GM12878 (cell line): ENCODE data around the gene SLC51A. TPM values are rescaled to one million over a fixed set of nuclear protein-coding genes. Genes with fewer than 3 reads are reported as not detected.
A peak's percentile ranks its signal among the peaks of the same experiment; 100 is the strongest.

Experiments used
- ATAC-seq: fragments of 200-7000 bp; cut with Tn5 transposase; 3 replicates; pipeline ENCODE4 v1.9.1; 2020; ENCODE audit warnings: mild to moderate bottlenecking, moderate library complexity
- BruUV-seq: library from RNA; stranded (reverse); fragments of 400-500 nt; replicated peaks from 2 replicates; lab custom pipeline; 2021; lab: Mats Ljungman, UMichigan
- CTCF ChIA-PET: fragments of 300-600 bp; sonication (Branson Sonifier 250); formaldehyde crosslinking; extraction: SDS; loops from one replicate; lab custom pipeline; 2021; ENCODE audit warnings: inconsistent platforms; lab: Yijun Ruan, JAX
- POLR2A ChIA-PET: fragments of 350-600 bp; formaldehyde crosslinking; extraction: SDS; loops from one replicate; lab custom pipeline; 2021; ENCODE audit warnings: inconsistent platforms; lab: Charles Lee
- RAD21 ChIA-PET: fragments of 300-600 bp; sonication (Branson Sonifier 250); formaldehyde crosslinking; loops from one replicate; lab custom pipeline; 2023; ENCODE audit warnings: antibody characterized with exemption; ENCODE audit not compliant: unreplicated experiment; lab: Charles Lee
- SMC1A ChIA-PET: fragments of 300-600 bp; sonication (Branson Sonifier 250); formaldehyde crosslinking; loops from one replicate; lab custom pipeline; 2023; ENCODE audit not compliant: unreplicated experiment, uncharacterized antibody; lab: Charles Lee
- DNase-seq: peaks from one replicate; pipeline ENCODE4 v3.0.0-alpha.2; 2011; ENCODE audit warnings: low read depth, low spot score
- FAIRE-seq: peaks from 3 replicates; lab custom pipeline; 2011; peaks lifted over from hg19 to GRCh38; lab: Jason Lieb, UNC
- H2AFZ ChIP-seq: 2 replicates; pipeline ENCODE4 v1.6.0; 2011; ENCODE audit warnings: low read depth, low read length, control low read depth; ENCODE audit not compliant: control insufficient read depth
- H3K27ac ChIP-seq: 2 replicates; pipeline ENCODE4 v1.5.1; 2011; ENCODE audit warnings: control low read depth; ENCODE audit not compliant: control insufficient read depth, insufficient read depth
- H3K27me3 ChIP-seq, 2 experiments: replicated peaks in 1 of 2; 2 replicates each; pipeline versions ENCODE4 v1.6.0 to v1.6.1; 2011; ENCODE audit warnings: low read length in 1 of 2; ENCODE audit not compliant: control insufficient read depth in 2 of 2, insufficient read depth in 2 of 2
- H3K36me3 ChIP-seq, 2 experiments: 2 replicates each; pipeline ENCODE4 v1.5.1; 2011; ENCODE audit warnings: low read length in 1 of 2; ENCODE audit not compliant: control insufficient read depth in 2 of 2, insufficient read depth in 2 of 2
- H3K4me1 ChIP-seq: 2 replicates; pipeline ENCODE4 v1.6.1; 2011; ENCODE audit warnings: mild to moderate bottlenecking, low read length, moderate library complexity, mixed read lengths; ENCODE audit not compliant: control insufficient read depth, insufficient read depth
- H3K4me2 ChIP-seq: 2 replicates; pipeline ENCODE4 v1.6.0; 2011; ENCODE audit warnings: control low read depth; ENCODE audit not compliant: control insufficient read depth, insufficient read depth
- H3K4me3 ChIP-seq: fragments of 200-600 bp; sonication (generic); 2 replicates; pipeline ENCODE4 v1.5.1; 2016
- H3K79me2 ChIP-seq: 2 replicates; pipeline ENCODE4 v1.6.0; 2011; ENCODE audit warnings: low read length; ENCODE audit not compliant: control insufficient read depth, insufficient read depth
- H3K9ac ChIP-seq: 2 replicates; pipeline ENCODE4 v1.8.0; 2011; ENCODE audit warnings: low read length, control low read depth, mixed read lengths; ENCODE audit not compliant: control insufficient read depth, insufficient read depth
- H3K9me3 ChIP-seq: replicated peaks from 3 replicates; pipeline ENCODE4 v1.5.1; 2011; ENCODE audit warnings: mild to moderate bottlenecking, low read length; ENCODE audit not compliant: control insufficient read depth, insufficient read depth
- H4K20me1 ChIP-seq: 2 replicates; pipeline ENCODE4 v1.6.0; 2011; ENCODE audit not compliant: control insufficient read depth, insufficient read depth
- CEBPZ ChIP-seq: fragments of 150-350 bp; IDR thresholded peaks from 2 replicates; pipeline ENCODE4 v1.6.1; 2016; ENCODE audit warnings: low read depth, low read length
- FOS ChIP-seq: IDR thresholded peaks from 3 replicates; pipeline ENCODE4 v1.6.1; 2011; ENCODE audit warnings: borderline replicate concordance; ENCODE audit not compliant: insufficient read length; ENCODE audit errors: extremely low read depth
- IKZF1 ChIP-seq: fragments of 450-650 bp; conservative IDR thresholded peaks from 2 replicates; pipeline ENCODE4 v1.6.1; 2017; ENCODE audit warnings: antibody characterized with exemption, mild to moderate bottlenecking
- KLF5 ChIP-seq: fragments of 450-650 bp; IDR thresholded peaks from 2 replicates; pipeline ENCODE4 v1.6.1; 2014; ENCODE audit warnings: mild to moderate bottlenecking; ENCODE audit not compliant: partially characterized antibody
- POU2F2 ChIP-seq: IDR thresholded peaks from 3 replicates; pipeline ENCODE4 v1.6.1; 2011; ENCODE audit warnings: low read depth, mild to moderate bottlenecking, low read length, borderline replicate concordance
- RAD51 ChIP-seq: fragments of 450-650 bp; IDR thresholded peaks from 2 replicates; pipeline ENCODE4 v1.6.1; 2016; ENCODE audit warnings: moderate library complexity, mild to moderate bottlenecking, inconsistent platforms
- SMARCA5 ChIP-seq: fragments of 450-650 bp; IDR thresholded peaks from 2 replicates; pipeline ENCODE4 v1.6.1; 2017; ENCODE audit warnings: mild to moderate bottlenecking
- TCF3 ChIP-seq: IDR thresholded peaks from 2 replicates; pipeline ENCODE4 v1.6.1; 2012; ENCODE audit warnings: low read depth, mild to moderate bottlenecking, low read length, borderline replicate concordance; ENCODE audit not compliant: insufficient read depth
- YBX1 ChIP-seq: fragments of 450-650 bp; IDR thresholded peaks from 2 replicates; pipeline ENCODE4 v1.6.1; 2016; ENCODE audit warnings: antibody characterized with exemption
- ZNF217 ChIP-seq: fragments of 450-650 bp; IDR thresholded peaks from 2 replicates; pipeline ENCODE4 v1.6.1; 2017; ENCODE audit warnings: antibody characterized with exemption, mild to moderate bottlenecking
- ZNF274 ChIP-seq: IDR thresholded peaks from one replicate; pipeline ENCODE4 v1.8.0; 2011; ENCODE audit not compliant: insufficient read length, insufficient read depth
- WGBS: methylation state at CpG from one replicate; pipeline ENCODE4 v1.1.6; 2016; ENCODE audit warnings: low lambda C conversion rate; ENCODE audit not compliant: insufficient replicate concordance, insufficient coverage; ENCODE audit errors: missing lambda C conversion rate; 5-methylcytosine and 5-hydroxymethylcytosine counted together
- in situ Hi-C: fragments of 300-500 bp; cut with MboI; formaldehyde crosslinking; loops from 9 replicates; pipeline ENCODE4 v1.14.3; 2018; ENCODE audit warnings: mixed read lengths
- intact Hi-C: fragments of 100-400 bp; cut with micrococcal nuclease; formaldehyde crosslinking; loops from one replicate; pipeline ENCODE4 v1.14.2; 2022; ENCODE audit not compliant: unreplicated experiment
- polyA plus RNA-seq, 11 experiments: library from polyadenylated mRNA; depleted of rRNA in 4 of 11; unstranded in 6 of 11; stranded (reverse) in 5 of 11; fragments of >200 nt; fragmentation: Nextera tagmentation in 4 of 11; fragmentation: Illumina TruSeq in 1 of 11; extraction: Ambion mirVana in 4 of 11; extraction: Trizol in 1 of 11; gene quantifications; 1 replicate in 1 of 11; 2 replicates in 10 of 11; pipeline versions ENCODE4 v1.2.1 to v1.2.3, GENCODE V29; 2011 to 2016; ENCODE audit warnings: inconsistent platforms in 2 of 11, missing spikeins in 2 of 11, low read depth in 1 of 11
- total RNA-seq, 4 experiments: library from RNA; depleted of rRNA in 3 of 4; stranded (reverse); fragments of >200 nt in 3 of 4; fragmentation: Illumina TruSeq in 1 of 4; extraction: Trizol in 1 of 4; gene quantifications; 2 replicates each; pipeline versions ENCODE4 v1.2.1 to v1.2.3, GENCODE V29; 2013 to 2021
- TF ChIP-seq, protein P1 (sequence below): IDR thresholded peaks from 2 replicates; pipeline ENCODE4 v1.6.1; 2012; ENCODE audit warnings: improper control_type of control experiment, low read depth, low read length; ENCODE audit not compliant: insufficient replicate concordance

The SLC51A gene
- total and polyA plus RNA-seq, 10 of the 15 experiments (the other 5 are each of a cell fraction or from before 2014, with no cell fraction given), result 0.99 to 3.9 (median 2.2) TPM; not detected in 6

GRCh38 chr3:196178993-196179379 is 37.3 kb upstream of the SLC51A start:
- intact Hi-C loops (loop anchor here (2.0 kb wide), 2 partner anchors 18 to 66 kb away; no protein-coding TSS in a partner anchor), in situ Hi-C loops (no loop called here)
- Histone ChIP-seq H3K4me2 (peak overlapping the region; percentile 71), H3K27me3 (no peaks in the 10 kb centered on the region), H3K4me3 (peak overlapping the region; percentile 53; the same call in 1 of the 2 replicates), H3K79me2 (no peaks in the 10 kb centered on the region), H2AFZ (peak overlapping the region; percentile 75), H3K27ac (peak overlapping the region; percentile 93), H4K20me1 (no peaks in the 10 kb centered on the region), H3K36me3 (no peaks in the 10 kb centered on the region), H3K9ac (peak overlapping the region; percentile 75; the same call in 1 of the 2 replicates), H3K4me1 (peaks cover 50% of the 10 kb centered on the region), H3K9me3 (no peaks in the 10 kb centered on the region)
- FAIRE-seq, result no peak
- DNase-seq, result no peak
- ChIA-PET CTCF (interaction anchor here (1.1 to 4.8 kb wide), 13 partner anchors 9 to 152 kb away, joined by 3 to 64 read pairs (median 8); no protein-coding TSS in a partner anchor), SMC1A (interaction anchor here (1.0 to 6.9 kb wide), 11 partner anchors 9 to 104 kb away, joined by 3 to 155 read pairs (median 30); no protein-coding TSS in a partner anchor), RAD21 (interaction anchor here (0.9 to 6.2 kb wide), 15 partner anchors 11 to 104 kb away, joined by 3 to 91 read pairs (median 9); no protein-coding TSS in a partner anchor), POLR2A (interaction anchor here (0.6 to 5.5 kb wide), 15 partner anchors 9 to 279 kb away, joined by 3 to 61 read pairs (median 6); no protein-coding TSS in a partner anchor)
- no peak for ATAC-seq
- 2% methylated on average over 6 of the region's 6 CpGs for WGBS
- no TSS peak for BruUV-seq
- TF ChIP-seq ZNF274 (no peak), POU2F2 (no peak), KLF5 (no peak), IKZF1 (no peak), FOS (no peak), YBX1 (no peak), RAD51 (no peak), TCF3 (no peak), ZNF217 (no peak), SMARCA5 (no peak), CEBPZ (no peak)
- TF ChIP-seq, protein P1, sequence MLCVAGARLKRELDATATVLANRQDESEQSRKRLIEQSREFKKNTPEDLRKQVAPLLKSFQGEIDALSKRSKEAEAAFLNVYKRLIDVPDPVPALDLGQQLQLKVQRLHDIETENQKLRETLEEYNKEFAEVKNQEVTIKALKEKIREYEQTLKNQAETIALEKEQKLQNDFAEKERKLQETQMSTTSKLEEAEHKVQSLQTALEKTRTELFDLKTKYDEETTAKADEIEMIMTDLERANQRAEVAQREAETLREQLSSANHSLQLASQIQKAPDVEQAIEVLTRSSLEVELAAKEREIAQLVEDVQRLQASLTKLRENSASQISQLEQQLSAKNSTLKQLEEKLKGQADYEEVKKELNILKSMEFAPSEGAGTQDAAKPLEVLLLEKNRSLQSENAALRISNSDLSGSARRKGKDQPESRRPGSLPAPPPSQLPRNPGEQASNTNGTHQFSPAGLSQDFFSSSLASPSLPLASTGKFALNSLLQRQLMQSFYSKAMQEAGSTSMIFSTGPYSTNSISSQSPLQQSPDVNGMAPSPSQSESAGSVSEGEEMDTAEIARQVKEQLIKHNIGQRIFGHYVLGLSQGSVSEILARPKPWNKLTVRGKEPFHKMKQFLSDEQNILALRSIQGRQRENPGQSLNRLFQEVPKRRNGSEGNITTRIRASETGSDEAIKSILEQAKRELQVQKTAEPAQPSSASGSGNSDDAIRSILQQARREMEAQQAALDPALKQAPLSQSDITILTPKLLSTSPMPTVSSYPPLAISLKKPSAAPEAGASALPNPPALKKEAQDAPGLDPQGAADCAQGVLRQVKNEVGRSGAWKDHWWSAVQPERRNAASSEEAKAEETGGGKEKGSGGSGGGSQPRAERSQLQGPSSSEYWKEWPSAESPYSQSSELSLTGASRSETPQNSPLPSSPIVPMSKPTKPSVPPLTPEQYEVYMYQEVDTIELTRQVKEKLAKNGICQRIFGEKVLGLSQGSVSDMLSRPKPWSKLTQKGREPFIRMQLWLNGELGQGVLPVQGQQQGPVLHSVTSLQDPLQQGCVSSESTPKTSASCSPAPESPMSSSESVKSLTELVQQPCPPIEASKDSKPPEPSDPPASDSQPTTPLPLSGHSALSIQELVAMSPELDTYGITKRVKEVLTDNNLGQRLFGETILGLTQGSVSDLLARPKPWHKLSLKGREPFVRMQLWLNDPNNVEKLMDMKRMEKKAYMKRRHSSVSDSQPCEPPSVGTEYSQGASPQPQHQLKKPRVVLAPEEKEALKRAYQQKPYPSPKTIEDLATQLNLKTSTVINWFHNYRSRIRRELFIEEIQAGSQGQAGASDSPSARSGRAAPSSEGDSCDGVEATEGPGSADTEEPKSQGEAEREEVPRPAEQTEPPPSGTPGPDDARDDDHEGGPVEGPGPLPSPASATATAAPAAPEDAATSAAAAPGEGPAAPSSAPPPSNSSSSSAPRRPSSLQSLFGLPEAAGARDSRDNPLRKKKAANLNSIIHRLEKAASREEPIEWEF, result peak; percentile 24
